Measurements from ENCODE around the gene ZNF181. TPM values are rescaled to one million over a fixed set of nuclear protein-coding genes. Genes with fewer than 3 reads are reported as not detected.

ZNF181 gene
- total RNA-seq, 3 donors from 2014 or later, result 6.6 to 16.1 (median 8.4) TPM

DNA sequence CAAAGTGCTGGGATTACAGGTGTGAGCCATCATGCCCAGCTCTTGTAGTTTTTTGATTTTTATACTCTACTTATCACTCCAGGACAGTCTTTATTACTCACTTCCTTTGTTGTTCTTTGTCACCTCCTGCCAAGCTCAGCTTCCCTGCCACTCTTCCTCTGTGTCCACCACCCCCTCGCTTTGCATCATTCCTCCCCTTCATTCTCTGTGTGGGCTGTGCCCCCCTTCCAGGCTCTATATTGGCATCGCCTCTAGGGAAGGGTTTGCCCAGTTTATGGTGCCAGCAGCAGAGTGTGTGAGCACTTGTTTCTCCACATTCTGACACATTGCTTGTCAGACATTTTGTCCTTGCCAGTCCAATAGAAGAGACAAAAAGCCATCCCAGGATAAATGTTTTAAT is 41.5 kb upstream of the ZNF181 start:
- DNase-seq (no peak), ATAC-seq (no peak)
- intact Hi-C loops (cut with DNase I, micrococcal nuclease), result no loop called here
- no peaks in the 10 kb centered on the region for H3K4me1 ChIP-seq (ENCODE audit: low read depth)
- no peaks in the 10 kb centered on the region for H3K36me3 ChIP-seq (ENCODE audit: low read depth)
- no peak overlapping the region for H3K4me3 ChIP-seq
- no peak for TF ChIP-seq CTCF (IDR thresholded peaks at IDR 0.05)
- peaks cover 4% of the 10 kb centered on the region for H3K9me3 ChIP-seq

DNA sequence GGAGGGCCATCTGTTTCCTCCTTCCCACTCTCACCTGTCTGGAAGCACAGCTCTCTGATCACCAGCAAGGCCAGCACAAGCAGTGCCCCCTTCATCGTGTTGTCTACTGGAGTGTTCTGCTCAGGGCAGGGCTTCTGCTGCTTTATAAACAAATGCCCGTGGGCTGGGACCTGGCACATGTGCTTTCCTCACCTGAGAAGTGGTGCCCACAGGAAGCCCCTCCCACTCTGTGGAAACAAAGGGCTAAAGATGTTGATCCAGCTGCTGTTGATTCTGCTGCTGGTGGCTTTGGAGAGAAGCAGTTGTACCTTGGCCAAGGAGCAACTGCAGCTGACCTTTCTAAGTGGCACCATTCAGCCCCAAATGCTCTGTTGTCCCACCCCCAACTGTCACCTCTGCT is 26.4 kb upstream of the ZNF181 start:
- Histone ChIP-seq H3K4me3 (no peak overlapping the region), H3K36me3 (ENCODE audit: low read depth) (no peaks in the 10 kb centered on the region), H3K9me3 (peaks cover 9% of the 10 kb centered on the region), H3K4me1 (ENCODE audit: low read depth) (no peaks in the 10 kb centered on the region)
- DNase-seq, result no peak
- ATAC-seq, result no peak
- intact Hi-C loops (cut with DNase I, micrococcal nuclease), result no loop called here
- no peak for TF ChIP-seq CTCF (IDR thresholded peaks at IDR 0.05)

GRCh38 chr19:34711890-34712289 is 22.2 kb upstream of the ZNF181 start:
- DNase-seq, result no peak
- no peak for ATAC-seq
- Histone ChIP-seq H3K9me3 (peaks cover 19% of the 10 kb centered on the region), H3K4me3 (no peak overlapping the region), H3K4me1 (ENCODE audit: low read depth) (no peaks in the 10 kb centered on the region), H3K36me3 (ENCODE audit: low read depth) (no peaks in the 10 kb centered on the region)
- no peak for TF ChIP-seq CTCF (IDR thresholded peaks at IDR 0.05)
- intact Hi-C loops (cut with DNase I, micrococcal nuclease), result loop anchor here (5.0 kb wide), 2 partner anchors 70 to 75 kb away; no protein-coding TSS in a partner anchor

DNA sequence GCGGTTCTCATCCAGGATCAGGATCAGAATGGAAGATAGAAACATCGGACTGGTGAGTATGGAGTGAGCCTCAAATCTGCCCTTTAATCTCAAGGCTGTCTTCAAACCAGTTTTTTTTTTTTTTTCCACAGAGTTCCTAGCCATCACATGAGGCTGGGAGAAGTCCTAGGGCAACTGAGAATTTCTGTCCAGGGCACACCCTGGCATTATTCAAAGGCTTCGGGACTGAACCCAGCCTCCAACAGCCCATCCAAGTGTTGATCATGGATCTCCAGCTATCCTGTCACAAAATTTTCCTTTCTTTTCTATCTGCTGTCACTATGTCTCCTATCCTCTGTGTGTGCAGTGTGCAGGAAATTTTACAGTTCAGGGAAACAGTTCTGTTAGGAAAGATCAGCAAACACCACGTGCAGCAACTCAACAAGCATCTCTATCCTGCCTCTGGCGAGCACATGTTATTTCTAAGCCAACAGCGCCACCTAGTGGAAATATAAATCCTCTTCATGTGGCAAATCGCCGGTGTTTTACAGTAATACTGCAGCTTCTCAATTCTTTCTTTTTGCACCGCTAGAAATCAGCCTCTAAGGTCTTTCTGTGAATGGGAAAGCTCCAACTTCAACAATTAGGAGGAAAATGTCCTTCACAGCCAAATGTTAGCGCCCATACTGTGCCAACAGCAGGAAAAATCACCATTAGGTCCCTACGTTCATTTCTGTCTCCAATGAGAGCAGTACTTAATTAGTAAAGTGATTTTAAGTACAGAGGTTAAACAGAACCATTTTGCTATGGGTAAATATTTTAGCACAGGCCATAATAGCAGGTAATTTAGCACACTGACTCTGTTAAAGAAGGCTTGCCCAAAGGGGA is 21.4 kb upstream of the ZNF181 start:
- DNase-seq (peak in 1 of 3 donors; percentile 73), ATAC-seq (peak; percentile 80)
- Histone ChIP-seq H3K36me3 (ENCODE audit: low read depth) (no peaks in the 10 kb centered on the region), H3K4me1 (ENCODE audit: low read depth) (no peaks in the 10 kb centered on the region), H3K9me3 (peaks cover 19% of the 10 kb centered on the region), H3K4me3 (no peak overlapping the region)
- intact Hi-C loops (cut with DNase I, micrococcal nuclease), result loop anchor here (5.0 kb wide), 2 partner anchors 70 to 75 kb away; no protein-coding TSS in a partner anchor
- peak; percentile 56 for TF ChIP-seq CTCF (IDR thresholded peaks at IDR 0.05)

GRCh38 chr19:34713262-34713637 is 20.8 kb upstream of the ZNF181 start:
- no peak for TF ChIP-seq CTCF (IDR thresholded peaks at IDR 0.05)
- H3K9me3 ChIP-seq, result peaks cover 19% of the 10 kb centered on the region
- H3K4me1 ChIP-seq (ENCODE audit: low read depth), result no peaks in the 10 kb centered on the region
- DNase-seq, result no peak
- no peaks in the 10 kb centered on the region for H3K36me3 ChIP-seq (ENCODE audit: low read depth)
- intact Hi-C loops (cut with DNase I, micrococcal nuclease), result loop anchor here (5.0 kb wide), 2 partner anchors 71 to 76 kb away; no protein-coding TSS in a partner anchor
- ATAC-seq, result no peak
- no peak overlapping the region for H3K4me3 ChIP-seq
